NCI-H2081 treated with DMSO at 0.1 percent for 48 hours (cell line): ENCODE measurements around the gene STAT5B.
"Not testable (repeated sequence)": the region's sequence is repeated elsewhere in the genome, so short reads cannot be mapped to it uniquely, and the experiment has no call there.

Experiments used
- DNase-seq: peaks from one replicate; lab custom pipeline; 2025; lab: John Stamatoyannopoulos, UW

STAT5B gene

GRCh38 chr17:42193969-42194899, 82.0 kb downstream of the STAT5B start, which contains the start of gene GHDC:
Gene GHDC (minus strand): TSS chr17:42194494. CDS start chr17:42193581, 913 bp downstream.
- DNase-seq: peak; percentile 19

- DNase-seq: no peak
Measured at GRCh38 chr17:42193216-42193968, 82.8 kb downstream of the STAT5B start.

- no peak for DNase-seq
Measured at GRCh38 chr17:42192189-42193126, 83.7 kb downstream of the STAT5B start.

- DNase-seq: no peak
Measured at GRCh38 chr17:42191275-42191608, 84.9 kb downstream of the STAT5B start.

GRCh38 chr17:42190491-42191274, 85.5 kb downstream of the STAT5B start:
- DNase-seq: no peak

- no peak for DNase-seq
Measured at GRCh38 chr17:42189651-42189965, 86.6 kb downstream of the STAT5B start.

GRCh38 chr17:42188749-42189650, 87.2 kb downstream of the STAT5B start:
- DNase-seq: no peak

- no peak for DNase-seq
Measured at GRCh38 chr17:42187833-42188232, 88.4 kb downstream of the STAT5B start.

GRCh38 chr17:42186191-42186590, 90.0 kb downstream of the STAT5B start:
- DNase-seq: not testable (repeated sequence)

GRCh38 chr17:42185621-42185930, 90.6 kb downstream of the STAT5B start:
- no peak for DNase-seq

GRCh38 chr17:42184713-42185620, 91.2 kb downstream of the STAT5B start, which contains the start of gene HCRT:
Gene HCRT (minus strand): TSS chr17:42185452. CDS start chr17:42185365, 87 bp downstream.
- DNase-seq: no peak

- no peak for DNase-seq
Measured at GRCh38 chr17:42183741-42184711, 92.2 kb downstream of the STAT5B start.

- DNase-seq: no peak
Measured at GRCh38 chr17:42182927-42183734, 93.1 kb downstream of the STAT5B start.

- no peak for DNase-seq
Measured at GRCh38 chr17:42181851-42182207, 94.4 kb downstream of the STAT5B start.

GRCh38 chr17:42180922-42181850, 95.0 kb downstream of the STAT5B start, which contains the start of gene KCNH4:
Gene KCNH4 (minus strand): TSS chr17:42181142. CDS start chr17:42180945, 197 bp downstream.
- DNase-seq: peak; percentile 39

GRCh38 chr17:42180411-42180921, 95.7 kb downstream of the STAT5B start:
- DNase-seq: no peak
